Gastrocnemius medialis (tissue), 4 donors: ENCODE measurements around the gene STAT6. TPM values are rescaled to one million over a fixed set of nuclear protein-coding genes. Genes with fewer than 3 reads are reported as not detected.

Experiments used
- ATAC-seq, 2 donors: fragments of 150-250 bp; one replicate each; pipeline ENCODE4 v1.9.1; 2016
- DNase-seq, 2 donors: peaks; one replicate each; pipeline ENCODE4 v3.0.0-alpha.2; 2019
- H3K27ac ChIP-seq, 4 donors: fragments of 200-600 bp; sonication (generic); 1 replicate in 1 of 4; 2 replicates in 3 of 4; pipeline ENCODE4 v1.5.1; 2016 to 2018; ENCODE audit warnings: mild to moderate bottlenecking in 2 of 4, moderate library complexity in 1 of 4
- H3K27me3 ChIP-seq, 3 donors: fragments of 200-600 bp; sonication (generic) in 2 of 3; 1 replicate in 1 of 3; 2 replicates in 2 of 3; pipeline versions ENCODE4 v1.5.1 to v1.6.0; 2016 to 2019; ENCODE audit warnings: mild to moderate bottlenecking in 1 of 3, moderate library complexity in 1 of 3
- H3K36me3 ChIP-seq, 2 donors: fragments of 200-600 bp; sonication (generic) in 1 of 2; one replicate each; pipeline ENCODE4 v1.5.1; 2017 to 2018
- H3K4me1 ChIP-seq, 2 donors: fragments of 200-600 bp; sonication (generic) in 1 of 2; one replicate each; pipeline ENCODE4 v1.5.1; 2016 to 2017; ENCODE audit warnings: mild to moderate bottlenecking in 2 of 2
- H3K4me3 ChIP-seq, 4 donors: fragments of 200-600 bp; sonication (generic) in 3 of 4; 1 replicate in 1 of 4; 2 replicates in 3 of 4; pipeline ENCODE4 v1.5.1; 2016 to 2019; ENCODE audit warnings: mild to moderate bottlenecking in 2 of 4
- H3K9me3 ChIP-seq, 3 donors: fragments of 200-600 bp; sonication (generic) in 2 of 3; 1 replicate in 1 of 3; 2 replicates in 2 of 3; pipeline ENCODE4 v1.5.1; 2016 to 2019
- POLR2A ChIP-seq, 2 donors: fragments of 450-650 bp; IDR thresholded peaks; one replicate each; pipeline ENCODE4 v1.6.1; 2017; ENCODE audit warnings: antibody characterized with exemption in 2 of 2, mild to moderate bottlenecking in 2 of 2, moderate library complexity in 2 of 2
- in situ Hi-C, 4 donors: fragments of 200-750 bp; cut with MboI; loops; one replicate each; pipeline versions ENCODE4 v1.15.0 to v1.8.0; 2017; ENCODE audit warnings: low sequenced_read_pairs in 4 of 4
- intact Hi-C: fragments of 100-400 bp; cut with DNase I; formaldehyde crosslinking; loops from one replicate; pipeline ENCODE4 v1.15.1; 2023; ENCODE audit warnings: low total_unique reads
- total RNA-seq, 4 donors: library from RNA; depleted of rRNA; stranded (reverse); fragments of >200 nt; gene quantifications; one replicate each; pipeline versions ENCODE4 v1.1.0 to v1.2.3, GENCODE V29; 2016
- TF ChIP-seq, protein P1 (sequence below), 5 experiments: fragments of 450-650 bp in 3 of 5; fragments of 200-600 bp in 2 of 5; sonication (generic) in 2 of 5; IDR thresholded peaks in 4 of 5; conservative IDR thresholded peaks in 1 of 5; 1 replicate in 4 of 5; 2 replicates in 1 of 5; pipeline ENCODE4 v1.5.1; 2016 to 2019; ENCODE audit warnings: antibody characterized with exemption in 5 of 5, mild to moderate bottlenecking in 3 of 5, moderate library complexity in 3 of 5

The STAT6 gene
- total RNA-seq, 4 donors from 2014 or later = 12.5 to 17.4 (median 14.4) TPM

GRCh38 chr12:57149245-57149900 lies 38.2 kb upstream of the STAT6 start:
- intact Hi-C loops = no loop called here
- Histone ChIP-seq H3K27ac (peak overlapping the region; percentile 72 to 82 (median 80)), H3K4me3 (no peak overlapping the region), H3K9me3 (no peaks in the 10 kb centered on the region), H3K27me3 (no peaks in the 10 kb centered on the region), H3K4me1 (peaks cover 19 to 23% of the 10 kb centered on the region in 2 donors), H3K36me3 (no peaks in the 10 kb centered on the region)
- TF ChIP-seq POLR2A (IDR thresholded peaks at IDR 0.05) = no peak
- TF ChIP-seq, protein P1, sequence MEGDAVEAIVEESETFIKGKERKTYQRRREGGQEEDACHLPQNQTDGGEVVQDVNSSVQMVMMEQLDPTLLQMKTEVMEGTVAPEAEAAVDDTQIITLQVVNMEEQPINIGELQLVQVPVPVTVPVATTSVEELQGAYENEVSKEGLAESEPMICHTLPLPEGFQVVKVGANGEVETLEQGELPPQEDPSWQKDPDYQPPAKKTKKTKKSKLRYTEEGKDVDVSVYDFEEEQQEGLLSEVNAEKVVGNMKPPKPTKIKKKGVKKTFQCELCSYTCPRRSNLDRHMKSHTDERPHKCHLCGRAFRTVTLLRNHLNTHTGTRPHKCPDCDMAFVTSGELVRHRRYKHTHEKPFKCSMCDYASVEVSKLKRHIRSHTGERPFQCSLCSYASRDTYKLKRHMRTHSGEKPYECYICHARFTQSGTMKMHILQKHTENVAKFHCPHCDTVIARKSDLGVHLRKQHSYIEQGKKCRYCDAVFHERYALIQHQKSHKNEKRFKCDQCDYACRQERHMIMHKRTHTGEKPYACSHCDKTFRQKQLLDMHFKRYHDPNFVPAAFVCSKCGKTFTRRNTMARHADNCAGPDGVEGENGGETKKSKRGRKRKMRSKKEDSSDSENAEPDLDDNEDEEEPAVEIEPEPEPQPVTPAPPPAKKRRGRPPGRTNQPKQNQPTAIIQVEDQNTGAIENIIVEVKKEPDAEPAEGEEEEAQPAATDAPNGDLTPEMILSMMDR (IDR thresholded peaks at IDR 0.05 in 4 of 5, conservative IDR thresholded peaks at IDR 0.05 in 1 of 5) = no peak
- in situ Hi-C loops = no loop called here
- DNase-seq (peak; percentile 56 to 78), ATAC-seq (peak; percentile 69 to 70)

- no peaks in the 10 kb centered on the region for H3K36me3 ChIP-seq
- H3K4me3 ChIP-seq = no peak overlapping the region
- intact Hi-C loops = no loop called here
- DNase-seq (peak; percentile 52 to 64), ATAC-seq (peak; percentile 52 to 55)
- H3K4me1 ChIP-seq = peaks cover 19 to 23% of the 10 kb centered on the region in 2 donors
- TF ChIP-seq, protein P1 (IDR thresholded peaks at IDR 0.05 in 4 of 5, conservative IDR thresholded peaks at IDR 0.05 in 1 of 5) = no peak
- TF ChIP-seq POLR2A (IDR thresholded peaks at IDR 0.05) = no peak
- no peaks in the 10 kb centered on the region for H3K9me3 ChIP-seq
- no peaks in the 10 kb centered on the region for H3K27me3 ChIP-seq
- in situ Hi-C loops = no loop called here
- H3K27ac ChIP-seq = peak overlapping the region; percentile 72 to 82 (median 80)
These were observed 37.5 kb upstream of the STAT6 start for GRCh38 chr12:57148469-57149244.

GRCh38 chr12:57146961-57147944 lies 36.1 kb upstream of the STAT6 start, which contains the start of gene LRP1-AS:
TSS of gene LRP1-AS (minus strand) at chr12:57147619.
- no peaks in the 10 kb centered on the region for H3K27me3 ChIP-seq
- intact Hi-C loops = no loop called here
- no peaks in the 10 kb centered on the region for H3K36me3 ChIP-seq
- no peaks in the 10 kb centered on the region for H3K9me3 ChIP-seq
- no peak for TF ChIP-seq POLR2A (IDR thresholded peaks at IDR 0.05)
- TF ChIP-seq, protein P1 (IDR thresholded peaks at IDR 0.05 in 4 of 5, conservative IDR thresholded peaks at IDR 0.05 in 1 of 5) = no peak
- DNase-seq = no peak
- no peak for ATAC-seq
- no peak within 1 kb of the TSS for H3K4me3 ChIP-seq
- in situ Hi-C loops = no loop called here
- peaks cover 17 to 20% of the 10 kb centered on the region in 2 donors for H3K4me1 ChIP-seq
- H3K27ac ChIP-seq = peak within 1 kb of the TSS; percentile 40 to 82 (median 68)

GRCh38 chr12:57146092-57146491 lies 34.9 kb upstream of the STAT6 start:
- Histone ChIP-seq H3K27ac (peak overlapping the region; percentile 22 to 61 (median 54)), H3K9me3 (no peaks in the 10 kb centered on the region), H3K4me3 (no peak overlapping the region), H3K4me1 (peaks cover 12 to 19% of the 10 kb centered on the region in 2 donors), H3K36me3 (no peaks in the 10 kb centered on the region), H3K27me3 (no peaks in the 10 kb centered on the region)
- intact Hi-C loops (no loop called here), in situ Hi-C loops (no loop called here)
- DNase-seq = no peak
- no peak for ATAC-seq
- TF ChIP-seq POLR2A (IDR thresholded peaks at IDR 0.05) = no peak
- TF ChIP-seq, protein P1 (IDR thresholded peaks at IDR 0.05 in 4 of 5, conservative IDR thresholded peaks at IDR 0.05 in 1 of 5) = no peak
